Tibial nerve (tissue), 4 donors: ENCODE results near the gene TRAF3. TPM values are rescaled to one million over a fixed set of nuclear protein-coding genes. Genes with fewer than 3 reads are reported as not detected.
"Not testable (repeated sequence)": the region's sequence is repeated elsewhere in the genome, so short reads cannot be mapped to it uniquely, and the experiment has no call there.

Experiments
- DNase-seq, 2 donors: peaks; one replicate each; pipeline ENCODE4 v3.0.0-alpha.2; 2019; ENCODE audit warnings: low spot score in 2 of 2
- H3K27ac ChIP-seq, 4 donors: fragments of 200-600 bp; sonication (generic) in 3 of 4; one replicate each; pipeline ENCODE4 v1.5.1; 2017 to 2019; ENCODE audit warnings: mild to moderate bottlenecking in 1 of 4
- H3K27me3 ChIP-seq, 2 donors: fragments of 200-600 bp; sonication (generic) in 1 of 2; one replicate each; pipeline versions ENCODE4 v1.5.1 to v1.6.0; 2017 to 2019
- H3K36me3 ChIP-seq, 3 donors: fragments of 200-600 bp; sonication (generic); one replicate each; pipeline ENCODE4 v1.5.1; 2018 to 2019
- H3K4me1 ChIP-seq, 4 donors: fragments of 200-600 bp; sonication (generic) in 3 of 4; one replicate each; pipeline ENCODE4 v1.5.1; 2017 to 2019
- H3K4me3 ChIP-seq, 4 donors: fragments of 200-600 bp; sonication (generic) in 3 of 4; one replicate each; pipeline ENCODE4 v1.5.1; 2017 to 2019; ENCODE audit warnings: mild to moderate bottlenecking in 1 of 4, moderate library complexity in 1 of 4
- H3K9me3 ChIP-seq, 4 donors: fragments of 200-600 bp; sonication (generic) in 3 of 4; one replicate each; pipeline ENCODE4 v1.5.1; 2017 to 2019
- CTCF ChIP-seq, 5 experiments: fragments of 200-600 bp in 3 of 5; fragments of 450-650 bp in 2 of 5; sonication (generic) in 3 of 5; IDR thresholded peaks; one replicate each; pipeline ENCODE4 v1.5.1; 2016 to 2019; ENCODE audit warnings: antibody characterized with exemption in 5 of 5, mild to moderate bottlenecking in 3 of 5, moderate library complexity in 2 of 5
- EP300 ChIP-seq, 2 donors: sonication (generic); formaldehyde crosslinking; IDR thresholded peaks; one replicate each; pipeline ENCODE4 v1.6.1; 2017; ENCODE audit warnings: antibody characterized with exemption in 2 of 2, mild to moderate bottlenecking in 1 of 2
- POLR2A ChIP-seq, 2 donors: fragments of 450-650 bp; IDR thresholded peaks; one replicate each; pipeline ENCODE4 v1.6.1; 2017; ENCODE audit warnings: antibody characterized with exemption in 2 of 2, mild to moderate bottlenecking in 2 of 2, moderate library complexity in 2 of 2
- WGBS, 2 donors: methylation state at CpG; one replicate each; pipeline ENCODE4 v1.1.5; 2018; 5-methylcytosine and 5-hydroxymethylcytosine counted together
- total RNA-seq, 4 donors: library from RNA; depleted of rRNA; stranded (reverse); fragments of >200 nt; gene quantifications; one replicate each; pipeline ENCODE4 v1.1.0, GENCODE V29; 2016

Gene TRAF3
- total RNA-seq, 4 donors from 2014 or later, result 4.8 to 20.7 (median 13.4) TPM

DNA sequence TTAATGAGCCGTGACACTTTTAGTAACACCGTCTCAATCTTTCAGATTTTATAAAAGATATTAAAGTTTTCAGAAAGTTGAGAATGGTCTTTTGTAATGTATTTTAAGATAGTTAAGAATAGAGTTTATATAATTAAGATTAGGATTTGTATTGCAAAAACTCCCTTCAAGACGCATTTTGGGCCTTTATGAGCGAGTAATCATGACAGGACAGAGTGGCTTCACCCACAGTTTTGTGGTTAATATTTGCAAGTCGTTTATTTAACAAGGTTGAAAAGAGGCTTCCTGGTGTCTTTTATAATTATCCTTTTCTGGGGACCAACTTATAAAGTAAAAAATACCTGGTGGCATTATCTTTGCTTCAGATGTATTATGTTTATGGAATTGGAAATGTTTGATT, 44.0 kb downstream of the TRAF3 start:
- DNase-seq, result no peak
- no peaks in the 10 kb centered on the region for H3K9me3 ChIP-seq
- H3K36me3 ChIP-seq, result no peaks in the 10 kb centered on the region
- H3K4me1 ChIP-seq, result peaks cover 0 to 25% (median 3%) of the 10 kb centered on the region in 4 donors
- H3K27ac ChIP-seq, result no peak overlapping the region
- no peaks in the 10 kb centered on the region for H3K27me3 ChIP-seq
- TF ChIP-seq POLR2A (IDR thresholded peaks at IDR 0.05) (no peak), EP300 (IDR thresholded peaks at IDR 0.05) (no peak), CTCF (IDR thresholded peaks at IDR 0.05) (no peak)
- H3K4me3 ChIP-seq, result no peak overlapping the region
- WGBS, 2 donors, result 79 to 93% methylated on average over 5 of the region's 5 CpGs

GRCh38 chr14:102822311-102822863, 45.1 kb downstream of the TRAF3 start:
- 93 to 95% methylated on average over 10 of the region's 10 CpGs for WGBS, 2 donors
- Histone ChIP-seq H3K36me3 (no peaks in the 10 kb centered on the region), H3K27me3 (no peaks in the 10 kb centered on the region), H3K4me3 (no peak overlapping the region), H3K4me1 (peaks cover 0 to 25% (median 3%) of the 10 kb centered on the region in 4 donors), H3K9me3 (no peaks in the 10 kb centered on the region), H3K27ac (no peak overlapping the region)
- no peak for TF ChIP-seq EP300 (IDR thresholded peaks at IDR 0.05)
- no peak for DNase-seq

DNA sequence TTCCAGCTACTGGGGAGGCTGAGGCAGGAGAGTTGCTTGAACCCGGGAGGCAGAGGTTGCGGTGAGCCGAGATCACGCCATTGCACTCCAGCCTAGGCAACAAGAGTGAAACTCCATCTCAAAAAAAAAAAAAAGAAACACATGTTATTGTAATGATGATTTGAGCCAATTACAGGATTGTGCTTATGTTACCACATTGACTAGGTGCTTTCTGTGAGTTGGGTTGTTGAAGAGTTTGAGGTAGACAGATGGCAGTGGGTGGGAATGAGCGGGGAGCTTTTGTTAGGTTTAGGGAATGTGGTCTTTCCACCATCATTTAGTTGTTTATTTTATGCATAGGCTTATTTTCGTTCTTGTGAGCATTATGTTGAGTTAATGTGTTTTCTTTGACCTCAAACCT, 45.6 kb downstream of the TRAF3 start:
- peaks cover 0 to 21% (median 3%) of the 10 kb centered on the region in 4 donors for H3K4me1 ChIP-seq
- not testable (repeated sequence) for H3K36me3 ChIP-seq, H3K27ac ChIP-seq, DNase-seq, H3K9me3 ChIP-seq, H3K4me3 ChIP-seq, H3K27me3 ChIP-seq
- 89 to 96% methylated on average over 6 of the region's 6 CpGs for WGBS, 2 donors

- peaks cover 0 to 14% (median 3%) of the 10 kb centered on the region in 4 donors for H3K4me1 ChIP-seq
- TF ChIP-seq POLR2A (IDR thresholded peaks at IDR 0.05) (no peak), EP300 (IDR thresholded peaks at IDR 0.05) (no peak), CTCF (IDR thresholded peaks at IDR 0.05) (no peak)
- no peaks in the 10 kb centered on the region for H3K36me3 ChIP-seq
- WGBS, 2 donors, result 84 to 87% methylated on average over 5 of the region's 5 CpGs
- H3K9me3 ChIP-seq, result no peaks in the 10 kb centered on the region
- H3K27ac ChIP-seq, result no peak overlapping the region
- no peak for DNase-seq
- H3K4me3 ChIP-seq, result no peak overlapping the region
- H3K27me3 ChIP-seq, result no peaks in the 10 kb centered on the region
These were observed 46.3 kb downstream of the TRAF3 start for GRCh38 chr14:102823546-102823945.

- TF ChIP-seq EP300 (IDR thresholded peaks at IDR 0.05), result no peak
- TF ChIP-seq POLR2A (IDR thresholded peaks at IDR 0.05), result no peak
- no peak for TF ChIP-seq CTCF (IDR thresholded peaks at IDR 0.05)
- DNase-seq, result no peak
- no peak overlapping the region for H3K4me3 ChIP-seq
These were observed 47.6 kb downstream of the TRAF3 start for GRCh38 chr14:102824832-102825231.

DNA sequence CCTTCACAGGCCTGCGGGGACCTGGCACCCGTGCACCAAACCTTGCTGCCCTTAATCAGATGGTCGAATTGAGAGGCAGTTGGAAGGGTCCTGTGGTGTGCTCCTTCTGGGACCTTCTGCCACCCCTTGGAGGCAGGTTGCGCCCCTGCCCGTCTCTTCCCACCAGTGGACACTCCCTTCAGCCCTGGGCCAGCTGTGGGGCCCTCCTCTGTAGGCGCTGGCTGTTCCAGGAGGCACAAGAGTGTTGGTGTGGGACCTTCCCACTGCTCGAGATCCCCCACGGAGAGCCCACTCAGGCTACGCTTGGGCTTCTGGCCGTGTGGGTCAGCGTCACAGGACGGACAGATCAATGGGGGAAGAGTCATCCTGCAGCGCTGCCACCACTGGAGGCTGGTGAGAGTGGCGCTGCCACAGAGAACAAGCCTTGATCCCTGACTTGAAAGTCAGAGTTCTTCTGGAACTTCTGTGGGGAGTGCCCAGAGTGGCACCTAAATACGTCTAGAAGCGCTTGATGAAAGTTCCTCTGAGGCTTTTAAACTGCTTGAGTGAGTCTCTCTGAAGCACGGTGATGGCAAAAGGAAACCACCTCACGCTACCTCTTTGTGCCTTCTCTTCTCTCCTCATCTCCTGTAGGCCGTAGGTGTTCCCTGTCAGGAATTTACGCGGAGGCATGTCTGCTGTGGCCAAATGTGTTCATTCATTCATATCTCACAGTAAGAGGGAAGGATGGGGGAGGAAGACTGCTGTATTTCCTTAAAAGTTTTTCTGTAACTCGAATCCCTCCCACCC, 48.3 kb downstream of the TRAF3 start:
- WGBS, 2 donors, result 92% methylated on average over 16 to 21 of the region's 22 CpGs

More at GRCh38 chr14:102824832-102825231, 47.6 kb downstream of the TRAF3 start:
- peaks cover 0 to 13% (median 2%) of the 10 kb centered on the region in 4 donors for H3K4me1 ChIP-seq
- H3K27ac ChIP-seq, result no peak overlapping the region
- H3K27me3 ChIP-seq, result no peaks in the 10 kb centered on the region
- no peaks in the 10 kb centered on the region for H3K36me3 ChIP-seq
- WGBS, 2 donors, result 73 to 77% methylated on average over 6 to 8 of the region's 8 CpGs
- no peaks in the 10 kb centered on the region for H3K9me3 ChIP-seq

More for the DNA sequence above, 48.3 kb downstream of the TRAF3 start:
- DNase-seq, result no peak
- no peaks in the 10 kb centered on the region for H3K9me3 ChIP-seq
- peaks cover 0 to 15% (median 2%) of the 10 kb centered on the region in 4 donors for H3K4me1 ChIP-seq
- H3K27me3 ChIP-seq, result no peaks in the 10 kb centered on the region
- TF ChIP-seq EP300 (IDR thresholded peaks at IDR 0.05), result no peak
- TF ChIP-seq POLR2A (IDR thresholded peaks at IDR 0.05), result no peak
- no peak for TF ChIP-seq CTCF (IDR thresholded peaks at IDR 0.05)
- no peak overlapping the region for H3K4me3 ChIP-seq
- H3K36me3 ChIP-seq, result no peaks in the 10 kb centered on the region
- no peak overlapping the region for H3K27ac ChIP-seq
